Lower leg skin (tissue), 3 donors: ENCODE measurements around the gene POC1B.

Experiments
- POLR2A ChIP-seq, 2 donors: fragments of 450-650 bp; IDR thresholded peaks; one replicate each; pipeline ENCODE4 v1.6.1; 2016 to 2017; ENCODE audit warnings: antibody characterized with exemption in 2 of 2, mild to moderate bottlenecking in 1 of 2, moderate library complexity in 1 of 2
- TF ChIP-seq, protein P1 (sequence below), 3 donors: fragments of 450-650 bp; IDR thresholded peaks; one replicate each; pipeline ENCODE4 v1.5.1; 2016; ENCODE audit warnings: antibody characterized with exemption in 3 of 3, mild to moderate bottlenecking in 3 of 3, moderate library complexity in 2 of 3

DNA sequence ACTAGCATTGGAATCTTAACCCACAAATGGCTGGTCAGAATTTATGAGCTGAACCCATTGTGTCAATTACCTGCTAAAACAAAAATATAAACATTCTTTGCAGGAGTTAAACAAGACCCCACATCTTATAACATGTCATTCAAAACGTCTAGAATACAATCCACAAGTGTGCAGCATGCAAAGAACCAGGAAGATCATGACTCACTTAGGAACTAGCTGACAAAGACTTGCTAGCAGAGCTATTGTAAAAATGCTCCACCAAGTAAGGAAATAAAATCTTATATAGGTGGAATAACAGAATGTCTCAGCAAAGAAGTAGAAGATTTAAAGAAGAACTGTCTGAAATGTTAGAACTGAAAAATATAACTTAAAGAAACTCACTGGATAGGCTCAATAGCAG lies 26.5 kb upstream of the POC1B start:
- TF ChIP-seq POLR2A (IDR thresholded peaks at IDR 0.05) = no peak
- TF ChIP-seq, protein P1, sequence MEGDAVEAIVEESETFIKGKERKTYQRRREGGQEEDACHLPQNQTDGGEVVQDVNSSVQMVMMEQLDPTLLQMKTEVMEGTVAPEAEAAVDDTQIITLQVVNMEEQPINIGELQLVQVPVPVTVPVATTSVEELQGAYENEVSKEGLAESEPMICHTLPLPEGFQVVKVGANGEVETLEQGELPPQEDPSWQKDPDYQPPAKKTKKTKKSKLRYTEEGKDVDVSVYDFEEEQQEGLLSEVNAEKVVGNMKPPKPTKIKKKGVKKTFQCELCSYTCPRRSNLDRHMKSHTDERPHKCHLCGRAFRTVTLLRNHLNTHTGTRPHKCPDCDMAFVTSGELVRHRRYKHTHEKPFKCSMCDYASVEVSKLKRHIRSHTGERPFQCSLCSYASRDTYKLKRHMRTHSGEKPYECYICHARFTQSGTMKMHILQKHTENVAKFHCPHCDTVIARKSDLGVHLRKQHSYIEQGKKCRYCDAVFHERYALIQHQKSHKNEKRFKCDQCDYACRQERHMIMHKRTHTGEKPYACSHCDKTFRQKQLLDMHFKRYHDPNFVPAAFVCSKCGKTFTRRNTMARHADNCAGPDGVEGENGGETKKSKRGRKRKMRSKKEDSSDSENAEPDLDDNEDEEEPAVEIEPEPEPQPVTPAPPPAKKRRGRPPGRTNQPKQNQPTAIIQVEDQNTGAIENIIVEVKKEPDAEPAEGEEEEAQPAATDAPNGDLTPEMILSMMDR (IDR thresholded peaks at IDR 0.05) = no peak
